Endothelial cell of umbilical vein (primary cell): ENCODE data around the gene DOCK1. TPM values are rescaled to one million over a fixed set of nuclear protein-coding genes. Genes with fewer than 3 reads are reported as not detected.

ENCODE experiments used
- BruUV-seq: library from RNA; stranded (reverse); fragments of 400-500 nt; replicated peaks from 2 replicates; lab custom pipeline; 2021; lab: Mats Ljungman, UMichigan
- CTCF ChIA-PET: fragments of 300-600, 350-600 bp; sonication (Branson Sonifier 250); formaldehyde crosslinking; loops from one replicate; lab custom pipeline; 2021; ENCODE audit warnings: antibody characterized with exemption, inconsistent platforms; lab: Charles Lee
- POLR2A ChIA-PET: fragments of 300-600, 350-600 bp; sonication (Branson Sonifier 250); formaldehyde crosslinking; loops from one replicate; lab custom pipeline; 2021; ENCODE audit warnings: antibody characterized with exemption, inconsistent platforms; lab: Charles Lee
- DNase-seq: peaks from one replicate; pipeline ENCODE4 v3.0.0-alpha.2; 2011; ENCODE audit warnings: low read depth, low spot score
- FAIRE-seq: peaks from 2 replicates; lab custom pipeline; 2011; peaks lifted over from hg19 to GRCh38; lab: Jason Lieb, UNC
- H2AFZ ChIP-seq: 2 replicates; pipeline ENCODE4 v1.6.0; 2012; ENCODE audit warnings: low read depth, low read length, control low read depth, inconsistent platforms
- H3K27ac ChIP-seq: 2 replicates; pipeline ENCODE4 v1.5.1; 2011; ENCODE audit warnings: low read depth, mild to moderate bottlenecking, control low read depth, low read length, moderate library complexity; ENCODE audit not compliant: insufficient read depth
- H3K27me3 ChIP-seq, 2 experiments: 2 replicates each; pipeline versions ENCODE4 v1.6.0 to v1.6.1; 2011; ENCODE audit warnings: low read length in 2 of 2, mixed read lengths in 1 of 2; ENCODE audit not compliant: control insufficient read depth in 2 of 2, insufficient read depth in 2 of 2
- H3K36me3 ChIP-seq, 2 experiments: 2 replicates in 1 of 2; 3 replicates in 1 of 2; pipeline ENCODE4 v1.5.1; 2011; ENCODE audit warnings: low read length in 2 of 2, mild to moderate bottlenecking in 1 of 2, moderate library complexity in 1 of 2; ENCODE audit not compliant: control insufficient read depth in 2 of 2, insufficient read depth in 2 of 2; ENCODE audit errors: extremely low read depth in 1 of 2
- H3K4me1 ChIP-seq: 3 replicates; pipeline ENCODE4 v1.5.1; 2011; ENCODE audit warnings: mild to moderate bottlenecking, low read length; ENCODE audit not compliant: control insufficient read depth, insufficient read depth; ENCODE audit errors: extremely low read depth
- H3K4me2 ChIP-seq: 2 replicates; pipeline ENCODE4 v1.6.1; 2011; ENCODE audit warnings: low read length, control low read depth, mixed read lengths; ENCODE audit not compliant: insufficient read depth
- H3K4me3 ChIP-seq, 3 experiments: fragments of 200-600 bp in 1 of 3; sonication (generic), shearing (Covaris generic) in 1 of 3; replicated peaks in 1 of 3; 2 replicates each; pipeline ENCODE4 v1.5.1; 2011 to 2016; ENCODE audit warnings: control low read depth in 3 of 3, low read length in 3 of 3, mild to moderate bottlenecking in 2 of 3, inconsistent platforms in 1 of 3, low read depth in 1 of 3, moderate library complexity in 1 of 3; ENCODE audit not compliant: insufficient read depth in 1 of 3
- H3K79me2 ChIP-seq: 2 replicates; pipeline ENCODE4 v1.6.0; 2012; ENCODE audit warnings: low read length, inconsistent platforms; ENCODE audit not compliant: control insufficient read depth, insufficient read depth
- H3K9ac ChIP-seq: replicated peaks from 2 replicates; pipeline ENCODE3; 2011; ENCODE audit warnings: low read length, control low read depth; ENCODE audit not compliant: insufficient read depth; ENCODE audit errors: extremely low read depth
- H3K9me1 ChIP-seq: replicated peaks from 3 replicates; pipeline ENCODE4 v1.6.0; 2011; ENCODE audit warnings: mild to moderate bottlenecking, low read length; ENCODE audit not compliant: control insufficient read depth, insufficient read depth; ENCODE audit errors: extremely low read depth
- H3K9me3 ChIP-seq: replicated peaks from 2 replicates; pipeline ENCODE4 v1.5.1; 2012; ENCODE audit warnings: low read length, inconsistent platforms; ENCODE audit not compliant: control insufficient read depth, insufficient read depth
- H4K20me1 ChIP-seq: replicated peaks from 2 replicates; pipeline ENCODE3; 2011; ENCODE audit warnings: mild to moderate bottlenecking, low read length; ENCODE audit not compliant: control insufficient read depth, insufficient read depth; ENCODE audit errors: extremely low read depth
- GATA2 ChIP-seq: IDR thresholded peaks from 2 replicates; pipeline ENCODE4 v1.7.0; 2011; ENCODE audit warnings: low read depth, mild to moderate bottlenecking, moderate library complexity, mixed read lengths, low read length; ENCODE audit not compliant: insufficient read length, insufficient read depth
- POLR2A ChIP-seq: IDR thresholded peaks from 2 replicates; pipeline ENCODE4 v1.6.1; 2012; ENCODE audit warnings: low read depth, mild to moderate bottlenecking, control low read depth, low read length
- dilution Hi-C: fragments of 300-500 bp; cut with MboI; formaldehyde crosslinking; loops from one replicate; pipeline ENCODE4 v1.15.0; 2019; ENCODE audit warnings: low sequenced_read_pairs; ENCODE audit not compliant: extremely low pct_ligation_motif_present
- intact Hi-C: fragments of 100-400 bp; cut with micrococcal nuclease; formaldehyde crosslinking; loops from one replicate; pipeline ENCODE4 v1.10.0; 2022
- polyA plus RNA-seq, 4 experiments: library from polyadenylated mRNA; depleted of rRNA in 3 of 4; stranded (reverse) in 3 of 4; unstranded in 1 of 4; fragments of >200 nt; gene quantifications; 2 replicates each; pipeline versions ENCODE4 v1.2.1 to v1.2.3, GENCODE V29; 2011 to 2012; ENCODE audit warnings: missing spikeins in 1 of 4
- total RNA-seq: library from RNA; stranded (reverse); gene quantifications from 2 replicates; pipeline ENCODE4 v1.2.3, GENCODE V29; 2021
- TF ChIP-seq, protein P1 (sequence below): IDR thresholded peaks from 2 replicates; pipeline ENCODE4 v1.6.1; 2011; ENCODE audit not compliant: insufficient read depth, insufficient read length
- TF ChIP-seq, protein P2 (sequence below), 2 donors: IDR thresholded peaks; 1 replicate in 1 of 2; 2 replicates in 1 of 2; pipeline ENCODE4 v1.5.1; 2011; ENCODE audit warnings: low read length in 2 of 2, mild to moderate bottlenecking in 2 of 2, moderate library complexity in 2 of 2, control low read depth in 1 of 2, inconsistent platforms in 1 of 2, low read depth in 1 of 2; ENCODE audit not compliant: insufficient read depth in 1 of 2; ENCODE audit errors: extremely low read depth in 1 of 2

The DOCK1 gene
- total and polyA plus RNA-seq, 2 donors (not counting 3 experiments of a cell fraction or from before 2014, with no cell fraction given), result 22.5 to 83.1 TPM

DNA sequence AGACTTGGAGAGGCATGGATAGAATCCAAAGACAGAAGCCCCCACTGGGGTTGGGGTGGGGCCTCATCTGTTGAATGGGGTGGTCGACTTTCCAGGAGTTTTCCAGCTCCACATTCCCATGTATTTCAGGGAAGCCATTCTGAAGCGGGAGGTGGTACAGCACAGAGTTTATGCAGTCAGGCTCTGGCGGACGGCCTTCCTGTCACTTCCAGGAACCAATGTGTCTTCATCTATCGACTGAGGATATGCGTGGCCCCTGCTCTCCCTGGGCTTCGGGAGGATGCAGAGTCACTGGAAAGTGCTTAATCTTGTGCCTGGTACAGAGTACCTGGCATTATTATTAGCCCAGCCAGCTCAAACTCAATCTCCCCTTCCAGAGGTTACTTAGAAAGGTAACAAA lies 26.3 kb downstream of the DOCK1 start:
- dilution Hi-C loops (no loop called here), intact Hi-C loops (no loop called here)
- peaks cover 85% of the 10 kb centered on the region for H3K79me2 ChIP-seq
- ChIA-PET CTCF (interaction anchor here (0.9 to 1.2 kb wide), 2 partner anchors 9 to 14 kb away, joined by 3 read pairs; no protein-coding TSS in a partner anchor), POLR2A (no interaction called here)
- TF ChIP-seq, protein P1, sequence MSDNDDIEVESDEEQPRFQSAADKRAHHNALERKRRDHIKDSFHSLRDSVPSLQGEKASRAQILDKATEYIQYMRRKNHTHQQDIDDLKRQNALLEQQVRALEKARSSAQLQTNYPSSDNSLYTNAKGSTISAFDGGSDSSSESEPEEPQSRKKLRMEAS, result no peak
- peaks cover 22% of the 10 kb centered on the region for H3K4me1 ChIP-seq
- DNase-seq (no peak), FAIRE-seq (no peak)
- no peak overlapping the region for H2AFZ ChIP-seq
- peaks cover 0 to 10% of the 10 kb centered on the region in 2 experiments for H3K36me3 ChIP-seq
- H3K9me3 ChIP-seq, result no peaks in the 10 kb centered on the region
- H3K4me3 ChIP-seq, result no peak overlapping the region
- H3K4me2 ChIP-seq, result no peak overlapping the region
- H4K20me1 ChIP-seq, result no peaks in the 10 kb centered on the region
- BruUV-seq, result no TSS peak
- no peak overlapping the region for H3K9ac ChIP-seq
- H3K27me3 ChIP-seq, result no peaks in the 10 kb centered on the region
- no peaks in the 10 kb centered on the region for H3K9me1 ChIP-seq
- H3K27ac ChIP-seq, result no peak overlapping the region

DNA sequence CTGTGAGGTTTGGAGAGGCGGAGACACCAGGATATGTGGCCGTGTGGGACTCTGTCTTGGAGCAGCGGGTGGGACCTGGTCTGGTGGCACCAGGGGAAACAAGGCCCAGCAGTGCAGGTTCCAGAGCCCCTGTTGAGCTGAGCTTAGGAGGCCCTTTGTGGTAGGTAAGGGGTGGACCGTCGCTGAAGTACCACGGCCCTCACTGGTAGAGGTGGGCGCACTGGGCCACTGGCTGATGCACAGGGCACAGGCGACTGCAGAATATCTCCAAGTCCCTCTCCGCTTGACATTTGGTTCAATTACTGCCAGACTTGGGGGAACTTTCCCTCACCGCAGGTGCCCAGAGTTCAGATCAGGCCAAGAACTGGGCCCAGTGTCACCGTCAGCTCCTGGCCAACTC lies 27.3 kb downstream of the DOCK1 start:
- intact Hi-C loops (no loop called here), dilution Hi-C loops (no loop called here)
- POLR2A ChIA-PET, result no interaction called here
- Histone ChIP-seq H3K36me3 (peaks cover 0 to 10% of the 10 kb centered on the region in 2 experiments), H3K27me3 (no peaks in the 10 kb centered on the region), H3K27ac (no peak overlapping the region), H3K4me1 (peaks cover 22% of the 10 kb centered on the region), H3K4me2 (no peak overlapping the region), H3K9me1 (no peaks in the 10 kb centered on the region), H2AFZ (no peak overlapping the region), H3K9me3 (no peaks in the 10 kb centered on the region), H3K79me2 (peaks cover 90% of the 10 kb centered on the region), H3K4me3 (no peak overlapping the region), H3K9ac (no peak overlapping the region), H4K20me1 (no peaks in the 10 kb centered on the region)
- BruUV-seq, result no TSS peak
- FAIRE-seq (no peak), DNase-seq (no peak)
- TF ChIP-seq GATA2 (no peak), POLR2A (no peak)
- TF ChIP-seq, protein P2, sequence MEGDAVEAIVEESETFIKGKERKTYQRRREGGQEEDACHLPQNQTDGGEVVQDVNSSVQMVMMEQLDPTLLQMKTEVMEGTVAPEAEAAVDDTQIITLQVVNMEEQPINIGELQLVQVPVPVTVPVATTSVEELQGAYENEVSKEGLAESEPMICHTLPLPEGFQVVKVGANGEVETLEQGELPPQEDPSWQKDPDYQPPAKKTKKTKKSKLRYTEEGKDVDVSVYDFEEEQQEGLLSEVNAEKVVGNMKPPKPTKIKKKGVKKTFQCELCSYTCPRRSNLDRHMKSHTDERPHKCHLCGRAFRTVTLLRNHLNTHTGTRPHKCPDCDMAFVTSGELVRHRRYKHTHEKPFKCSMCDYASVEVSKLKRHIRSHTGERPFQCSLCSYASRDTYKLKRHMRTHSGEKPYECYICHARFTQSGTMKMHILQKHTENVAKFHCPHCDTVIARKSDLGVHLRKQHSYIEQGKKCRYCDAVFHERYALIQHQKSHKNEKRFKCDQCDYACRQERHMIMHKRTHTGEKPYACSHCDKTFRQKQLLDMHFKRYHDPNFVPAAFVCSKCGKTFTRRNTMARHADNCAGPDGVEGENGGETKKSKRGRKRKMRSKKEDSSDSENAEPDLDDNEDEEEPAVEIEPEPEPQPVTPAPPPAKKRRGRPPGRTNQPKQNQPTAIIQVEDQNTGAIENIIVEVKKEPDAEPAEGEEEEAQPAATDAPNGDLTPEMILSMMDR (IDR thresholded peaks at IDR 0.05; ENCODE audit: extremely low read depth in 1 of 2, insufficient read depth in 1 of 2, low read depth in 1 of 2, low read length in 2 of 2), result no peak
- CTCF ChIA-PET, result no interaction called here
